Measurements from ENCODE around the gene SFMBT1. TPM values are rescaled to one million over a fixed set of nuclear protein-coding genes. Genes with fewer than 3 reads are reported as not detected.

SFMBT1 gene
- total and polyA plus RNA-seq, 4 donors: 4.4 to 17.8 (median 10.4) TPM

DNA sequence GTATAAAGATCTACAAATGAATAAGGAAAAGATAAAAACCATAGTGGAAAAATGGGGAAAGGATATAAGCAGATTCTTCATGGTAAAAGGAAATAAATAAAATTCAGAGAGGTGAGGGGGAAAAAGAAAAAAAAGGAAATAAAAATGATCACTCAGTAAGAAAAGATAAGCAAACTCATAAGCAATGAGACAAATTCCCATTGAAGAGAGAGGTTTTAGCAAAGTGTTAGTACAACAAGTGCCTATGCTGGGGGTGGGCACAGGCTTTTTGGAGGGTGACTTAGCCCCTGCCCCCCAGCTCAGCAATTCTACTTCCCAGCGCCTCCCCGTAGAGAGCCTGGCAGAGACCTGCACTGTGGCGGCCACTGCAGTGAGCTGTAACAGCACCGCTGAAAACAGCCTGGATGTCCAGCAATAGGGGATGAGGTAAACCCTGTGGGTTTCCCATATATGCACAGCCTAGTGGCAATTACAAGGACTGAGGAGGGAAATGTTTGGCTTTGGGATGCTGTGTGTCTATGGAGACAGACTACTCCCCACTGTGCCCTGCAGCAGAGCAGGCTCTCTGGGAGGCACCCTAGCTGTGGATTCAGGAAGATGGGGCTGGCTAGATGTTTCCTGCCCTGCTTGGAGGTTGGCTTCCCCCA is 23.7 kb upstream of the SFMBT1 start:
- no peaks in the 10 kb centered on the region for H3K36me3 ChIP-seq (ENCODE audit: control insufficient read depth in 4 of 4, insufficient read depth in 3 of 4, low read depth in 1 of 4, low read length in 3 of 4)
- H3K9me3 ChIP-seq (ENCODE audit: control insufficient read depth in 4 of 4, low read length in 3 of 4): no peaks in the 10 kb centered on the region
- no peaks in the 10 kb centered on the region for H3K27me3 ChIP-seq (ENCODE audit: control insufficient read depth in 4 of 4, insufficient read depth in 4 of 4, low read length in 3 of 4)
- H3K27ac ChIP-seq (ENCODE audit: low read depth in 1 of 2, low read length in 2 of 2): no peak overlapping the region
- peaks cover 0 to 21% (median 14%) of the 10 kb centered on the region in 4 donors for H3K4me1 ChIP-seq (ENCODE audit: control insufficient read depth in 4 of 4, insufficient read depth in 4 of 4, low read length in 3 of 4)
- 84% methylated on average over 4 of the region's 4 CpGs for WGBS
- no peak overlapping the region for H3K9ac ChIP-seq (ENCODE audit: low read depth in 1 of 2, low read length in 2 of 2)
- H3K4me3 ChIP-seq (ENCODE audit: low read depth in 1 of 3, low read length in 3 of 3): no peak overlapping the region
- no peak for DNase-seq (ENCODE audit: low spot score)
- TF ChIP-seq NR2F2 (IDR thresholded peaks at IDR 0.05) (no peak), JUND (IDR thresholded peaks at IDR 0.05) (no peak), FOXA2 (IDR thresholded peaks at IDR 0.05) (no peak), HNF4A (conservative IDR thresholded peaks at IDR 0.05) (no peak), RXRA (IDR thresholded peaks at IDR 0.05) (no peak), EGR1 (IDR thresholded peaks at IDR 0.05; ENCODE audit: low read depth in 2 of 2) (no peak), YY1 (IDR thresholded peaks at IDR 0.05) (no peak), TAF1 (conservative IDR thresholded peaks at IDR 0.05) (no peak), GABPA (IDR thresholded peaks at IDR 0.05 in 1 of 2, conservative IDR thresholded peaks at IDR 0.05 in 1 of 2) (no peak)
- TF ChIP-seq, protein P1, sequence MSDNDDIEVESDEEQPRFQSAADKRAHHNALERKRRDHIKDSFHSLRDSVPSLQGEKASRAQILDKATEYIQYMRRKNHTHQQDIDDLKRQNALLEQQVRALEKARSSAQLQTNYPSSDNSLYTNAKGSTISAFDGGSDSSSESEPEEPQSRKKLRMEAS (IDR thresholded peaks at IDR 0.05): no peak

DNA sequence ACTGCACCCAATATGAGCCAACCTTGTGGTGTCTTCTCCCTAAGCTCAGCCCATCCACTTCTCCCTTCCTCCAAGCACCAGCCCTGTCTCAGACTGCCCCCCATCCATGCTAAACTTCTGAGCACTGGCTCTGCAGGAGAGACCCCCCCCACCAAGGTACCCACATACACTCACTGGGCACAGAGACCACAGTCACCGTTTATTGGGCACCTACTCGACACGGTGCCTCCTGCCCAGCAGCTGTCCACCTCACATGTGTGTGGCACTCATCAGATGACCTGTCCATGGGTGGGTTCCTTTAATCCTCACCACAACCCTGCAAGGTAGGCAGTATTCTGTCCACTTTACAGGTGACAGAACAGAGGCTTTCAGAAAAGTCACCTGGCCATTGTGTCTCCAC is 22.3 kb upstream of the SFMBT1 start:
- 89% methylated on average over 3 of the region's 3 CpGs for WGBS
- Histone ChIP-seq H3K4me3 (ENCODE audit: low read depth in 1 of 3, low read length in 3 of 3) (no peak overlapping the region), H3K9me3 (ENCODE audit: control insufficient read depth in 4 of 4, low read length in 3 of 4) (no peaks in the 10 kb centered on the region), H3K27ac (ENCODE audit: low read depth in 1 of 2, low read length in 2 of 2) (no peak overlapping the region), H3K27me3 (ENCODE audit: control insufficient read depth in 4 of 4, insufficient read depth in 4 of 4, low read length in 3 of 4) (no peaks in the 10 kb centered on the region), H3K4me1 (ENCODE audit: control insufficient read depth in 4 of 4, insufficient read depth in 4 of 4, low read length in 3 of 4) (peaks cover 0 to 12% (median 5%) of the 10 kb centered on the region in 4 donors), H3K9ac (ENCODE audit: low read depth in 1 of 2, low read length in 2 of 2) (no peak overlapping the region), H3K36me3 (ENCODE audit: control insufficient read depth in 4 of 4, insufficient read depth in 3 of 4, low read depth in 1 of 4, low read length in 3 of 4) (no peaks in the 10 kb centered on the region)
- TF ChIP-seq NR2F2 (IDR thresholded peaks at IDR 0.05): no peak
- TF ChIP-seq TAF1 (conservative IDR thresholded peaks at IDR 0.05): no peak
- TF ChIP-seq EGR1 (IDR thresholded peaks at IDR 0.05; ENCODE audit: low read depth in 2 of 2): no peak
- TF ChIP-seq HNF4G (IDR thresholded peaks at IDR 0.05): no peak
- TF ChIP-seq, protein P1 (IDR thresholded peaks at IDR 0.05): no peak
- DNase-seq (ENCODE audit: low spot score): no peak

DNA sequence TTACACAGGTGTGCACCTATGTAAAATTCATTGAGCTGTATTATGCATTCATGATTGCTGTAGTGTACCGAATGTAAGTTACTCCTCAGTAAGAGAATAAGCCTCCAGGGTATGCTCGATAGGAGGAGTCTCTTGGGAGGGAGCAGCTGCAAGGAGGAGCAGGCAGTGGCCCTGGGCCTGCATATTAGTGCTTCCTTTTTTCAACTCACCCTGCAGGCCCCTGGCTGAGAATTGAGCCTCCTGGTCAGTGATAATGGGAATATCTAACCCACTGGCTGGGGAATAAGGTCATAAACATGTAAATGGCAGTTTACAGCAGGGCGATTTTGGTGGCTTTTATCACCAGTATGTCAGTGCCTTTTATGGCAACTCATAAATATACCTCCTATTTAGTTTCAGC is 21.7 kb upstream of the SFMBT1 start:
- TF ChIP-seq, protein P2, sequence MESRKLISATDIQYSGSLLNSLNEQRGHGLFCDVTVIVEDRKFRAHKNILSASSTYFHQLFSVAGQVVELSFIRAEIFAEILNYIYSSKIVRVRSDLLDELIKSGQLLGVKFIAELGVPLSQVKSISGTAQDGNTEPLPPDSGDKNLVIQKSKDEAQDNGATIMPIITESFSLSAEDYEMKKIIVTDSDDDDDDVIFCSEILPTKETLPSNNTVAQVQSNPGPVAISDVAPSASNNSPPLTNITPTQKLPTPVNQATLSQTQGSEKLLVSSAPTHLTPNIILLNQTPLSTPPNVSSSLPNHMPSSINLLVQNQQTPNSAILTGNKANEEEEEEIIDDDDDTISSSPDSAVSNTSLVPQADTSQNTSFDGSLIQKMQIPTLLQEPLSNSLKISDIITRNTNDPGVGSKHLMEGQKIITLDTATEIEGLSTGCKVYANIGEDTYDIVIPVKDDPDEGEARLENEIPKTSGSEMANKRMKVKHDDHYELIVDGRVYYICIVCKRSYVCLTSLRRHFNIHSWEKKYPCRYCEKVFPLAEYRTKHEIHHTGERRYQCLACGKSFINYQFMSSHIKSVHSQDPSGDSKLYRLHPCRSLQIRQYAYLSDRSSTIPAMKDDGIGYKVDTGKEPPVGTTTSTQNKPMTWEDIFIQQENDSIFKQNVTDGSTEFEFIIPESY (IDR thresholded peaks at IDR 0.05): no peak
- TF ChIP-seq, protein P3, sequence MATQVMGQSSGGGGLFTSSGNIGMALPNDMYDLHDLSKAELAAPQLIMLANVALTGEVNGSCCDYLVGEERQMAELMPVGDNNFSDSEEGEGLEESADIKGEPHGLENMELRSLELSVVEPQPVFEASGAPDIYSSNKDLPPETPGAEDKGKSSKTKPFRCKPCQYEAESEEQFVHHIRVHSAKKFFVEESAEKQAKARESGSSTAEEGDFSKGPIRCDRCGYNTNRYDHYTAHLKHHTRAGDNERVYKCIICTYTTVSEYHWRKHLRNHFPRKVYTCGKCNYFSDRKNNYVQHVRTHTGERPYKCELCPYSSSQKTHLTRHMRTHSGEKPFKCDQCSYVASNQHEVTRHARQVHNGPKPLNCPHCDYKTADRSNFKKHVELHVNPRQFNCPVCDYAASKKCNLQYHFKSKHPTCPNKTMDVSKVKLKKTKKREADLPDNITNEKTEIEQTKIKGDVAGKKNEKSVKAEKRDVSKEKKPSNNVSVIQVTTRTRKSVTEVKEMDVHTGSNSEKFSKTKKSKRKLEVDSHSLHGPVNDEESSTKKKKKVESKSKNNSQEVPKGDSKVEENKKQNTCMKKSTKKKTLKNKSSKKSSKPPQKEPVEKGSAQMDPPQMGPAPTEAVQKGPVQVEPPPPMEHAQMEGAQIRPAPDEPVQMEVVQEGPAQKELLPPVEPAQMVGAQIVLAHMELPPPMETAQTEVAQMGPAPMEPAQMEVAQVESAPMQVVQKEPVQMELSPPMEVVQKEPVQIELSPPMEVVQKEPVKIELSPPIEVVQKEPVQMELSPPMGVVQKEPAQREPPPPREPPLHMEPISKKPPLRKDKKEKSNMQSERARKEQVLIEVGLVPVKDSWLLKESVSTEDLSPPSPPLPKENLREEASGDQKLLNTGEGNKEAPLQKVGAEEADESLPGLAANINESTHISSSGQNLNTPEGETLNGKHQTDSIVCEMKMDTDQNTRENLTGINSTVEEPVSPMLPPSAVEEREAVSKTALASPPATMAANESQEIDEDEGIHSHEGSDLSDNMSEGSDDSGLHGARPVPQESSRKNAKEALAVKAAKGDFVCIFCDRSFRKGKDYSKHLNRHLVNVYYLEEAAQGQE (IDR thresholded peaks at IDR 0.05): no peak
- TF ChIP-seq JUND (IDR thresholded peaks at IDR 0.05) (no peak), EGR1 (IDR thresholded peaks at IDR 0.05; ENCODE audit: low read depth in 2 of 2) (no peak), SP1 (IDR thresholded peaks at IDR 0.05) (no peak), TAF1 (conservative IDR thresholded peaks at IDR 0.05) (no peak), HNF4G (IDR thresholded peaks at IDR 0.05) (no peak), RXRA (IDR thresholded peaks at IDR 0.05) (no peak), FOXA1 (IDR thresholded peaks at IDR 0.05) (no peak), GABPA (IDR thresholded peaks at IDR 0.05 in 1 of 2, conservative IDR thresholded peaks at IDR 0.05 in 1 of 2) (no peak)
- TF ChIP-seq, protein P1 (IDR thresholded peaks at IDR 0.05): no peak
- TF ChIP-seq, protein P4, sequence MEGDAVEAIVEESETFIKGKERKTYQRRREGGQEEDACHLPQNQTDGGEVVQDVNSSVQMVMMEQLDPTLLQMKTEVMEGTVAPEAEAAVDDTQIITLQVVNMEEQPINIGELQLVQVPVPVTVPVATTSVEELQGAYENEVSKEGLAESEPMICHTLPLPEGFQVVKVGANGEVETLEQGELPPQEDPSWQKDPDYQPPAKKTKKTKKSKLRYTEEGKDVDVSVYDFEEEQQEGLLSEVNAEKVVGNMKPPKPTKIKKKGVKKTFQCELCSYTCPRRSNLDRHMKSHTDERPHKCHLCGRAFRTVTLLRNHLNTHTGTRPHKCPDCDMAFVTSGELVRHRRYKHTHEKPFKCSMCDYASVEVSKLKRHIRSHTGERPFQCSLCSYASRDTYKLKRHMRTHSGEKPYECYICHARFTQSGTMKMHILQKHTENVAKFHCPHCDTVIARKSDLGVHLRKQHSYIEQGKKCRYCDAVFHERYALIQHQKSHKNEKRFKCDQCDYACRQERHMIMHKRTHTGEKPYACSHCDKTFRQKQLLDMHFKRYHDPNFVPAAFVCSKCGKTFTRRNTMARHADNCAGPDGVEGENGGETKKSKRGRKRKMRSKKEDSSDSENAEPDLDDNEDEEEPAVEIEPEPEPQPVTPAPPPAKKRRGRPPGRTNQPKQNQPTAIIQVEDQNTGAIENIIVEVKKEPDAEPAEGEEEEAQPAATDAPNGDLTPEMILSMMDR (IDR thresholded peaks at IDR 0.05; ENCODE audit: low read depth, low read length, missing input control): no peak
- TF ChIP-seq, protein P5, sequence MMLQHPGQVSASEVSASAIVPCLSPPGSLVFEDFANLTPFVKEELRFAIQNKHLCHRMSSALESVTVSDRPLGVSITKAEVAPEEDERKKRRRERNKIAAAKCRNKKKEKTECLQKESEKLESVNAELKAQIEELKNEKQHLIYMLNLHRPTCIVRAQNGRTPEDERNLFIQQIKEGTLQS (IDR thresholded peaks at IDR 0.05): no peak
- no peak overlapping the region for H3K4me3 ChIP-seq (ENCODE audit: low read depth in 1 of 3, low read length in 3 of 3)
- H3K27ac ChIP-seq (ENCODE audit: low read depth in 1 of 2, low read length in 2 of 2): no peak overlapping the region
- H3K27me3 ChIP-seq (ENCODE audit: control insufficient read depth in 4 of 4, insufficient read depth in 4 of 4, low read length in 3 of 4): no peaks in the 10 kb centered on the region
- no peaks in the 10 kb centered on the region for H3K36me3 ChIP-seq (ENCODE audit: control insufficient read depth in 4 of 4, insufficient read depth in 3 of 4, low read depth in 1 of 4, low read length in 3 of 4)
- DNase-seq (ENCODE audit: low spot score): no peak
- peaks cover 0 to 6% (median 5%) of the 10 kb centered on the region in 4 donors for H3K4me1 ChIP-seq (ENCODE audit: control insufficient read depth in 4 of 4, insufficient read depth in 4 of 4, low read length in 3 of 4)
- no peaks in the 10 kb centered on the region for H3K9me3 ChIP-seq (ENCODE audit: control insufficient read depth in 4 of 4, low read length in 3 of 4)
- no peak overlapping the region for H3K9ac ChIP-seq (ENCODE audit: low read depth in 1 of 2, low read length in 2 of 2)
- WGBS: 88% methylated on average over 3 of the region's 3 CpGs

Measured in liver (tissue), 9 donors.